NT2/D1 (cell line): ENCODE results near the gene KLHDC8B.

Experiments
- DNase-seq: peaks from one replicate; pipeline ENCODE4 v3.0.0-alpha.2; 2011; ENCODE audit warnings: low read depth, low spot score
- H3K27me3 ChIP-seq: 2 replicates; pipeline ENCODE4 v1.6.0; 2011; ENCODE audit warnings: mild to moderate bottlenecking; ENCODE audit not compliant: insufficient read length, insufficient read depth
- H3K36me3 ChIP-seq: 2 replicates; pipeline ENCODE4 v1.6.1; 2011; ENCODE audit warnings: mild to moderate bottlenecking, low read length, mixed read lengths; ENCODE audit not compliant: insufficient read depth, insufficient read length
- H3K4me1 ChIP-seq: 2 replicates; pipeline ENCODE4 v1.5.1; 2011; ENCODE audit not compliant: insufficient read depth, insufficient read length
- H3K4me3 ChIP-seq: 2 replicates; pipeline ENCODE4 v1.5.1; 2011; ENCODE audit warnings: low read depth; ENCODE audit not compliant: insufficient read length
- H3K9ac ChIP-seq: 2 replicates; pipeline ENCODE4 v1.6.0; 2011; ENCODE audit warnings: low read depth; ENCODE audit not compliant: insufficient read length
- H3K9me3 ChIP-seq: 2 replicates; pipeline ENCODE4 v1.5.1; 2011; ENCODE audit warnings: mild to moderate bottlenecking, low read length; ENCODE audit not compliant: insufficient read depth
- SUZ12 ChIP-seq: IDR thresholded peaks from 2 replicates; pipeline ENCODE4 v1.6.1; 2011; ENCODE audit not compliant: insufficient read length, insufficient read depth; ENCODE audit errors: extremely low read depth
- YY1 ChIP-seq: IDR thresholded peaks from 2 replicates; pipeline ENCODE4 v1.6.1; 2011; ENCODE audit not compliant: insufficient read length, insufficient read depth
- ZNF274 ChIP-seq: IDR thresholded peaks from 2 replicates; pipeline ENCODE4 v1.6.1; 2011; ENCODE audit warnings: mild to moderate bottlenecking, low read depth, low read length

KLHDC8B gene

DNA sequence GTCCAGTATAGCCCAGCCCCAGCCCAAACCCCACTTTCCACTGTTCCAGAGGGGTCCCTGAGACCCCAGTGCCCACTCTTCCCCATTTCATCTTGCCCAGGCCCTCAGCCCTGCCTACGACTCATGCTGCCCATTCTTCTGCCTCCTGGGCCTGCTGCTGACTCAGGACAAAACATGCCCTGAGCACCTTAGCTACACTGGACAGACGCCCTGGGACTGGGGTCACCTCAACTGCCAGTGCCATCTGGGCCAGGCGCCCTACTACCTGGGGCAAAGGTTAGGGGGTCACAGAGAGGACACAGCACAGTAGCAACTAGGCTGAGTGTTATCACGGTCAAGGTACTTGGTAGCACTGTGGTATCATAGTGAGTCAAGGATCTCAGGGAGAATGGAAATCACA lies 35.9 kb upstream of the KLHDC8B start:
- TF ChIP-seq SUZ12: no peak
- no peak for TF ChIP-seq YY1
- TF ChIP-seq ZNF274: no peak
- Histone ChIP-seq H3K4me1 (peaks cover 19% of the 10 kb centered on the region), H3K36me3 (peaks cover 17% of the 10 kb centered on the region), H3K9me3 (peaks cover 3% of the 10 kb centered on the region; the same call in 1 of the 2 replicates), H3K9ac (no peak overlapping the region), H3K4me3 (no peak overlapping the region), H3K27me3 (peaks cover 3% of the 10 kb centered on the region)
- DNase-seq: no peak

DNA sequence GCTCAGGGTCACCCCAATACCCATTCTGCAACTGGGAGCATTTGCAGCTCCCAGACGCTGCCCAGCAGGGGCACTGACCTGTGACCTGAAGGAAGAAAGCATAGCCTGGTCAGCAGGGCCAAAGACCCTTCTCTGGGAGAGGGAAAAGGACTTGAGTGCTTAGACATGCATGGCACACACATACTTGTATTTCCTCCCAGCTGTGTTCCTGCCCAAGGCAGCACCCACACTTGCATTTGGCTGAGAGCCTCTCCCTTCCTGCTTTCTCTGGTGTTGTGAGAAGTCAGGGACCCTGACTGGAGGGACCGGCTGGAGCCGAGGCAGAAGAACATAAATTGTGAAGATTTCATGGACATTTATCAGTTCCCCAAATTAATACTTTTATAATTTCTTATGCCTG lies 31.3 kb upstream of the KLHDC8B start:
- peaks cover 3% of the 10 kb centered on the region for H3K27me3 ChIP-seq
- no peak overlapping the region for H3K9ac ChIP-seq
- H3K36me3 ChIP-seq: no peaks in the 10 kb centered on the region
- H3K4me1 ChIP-seq: no peaks in the 10 kb centered on the region
- no peak for TF ChIP-seq ZNF274
- no peak for DNase-seq
- H3K4me3 ChIP-seq: no peak overlapping the region
- H3K9me3 ChIP-seq: peaks cover 28% of the 10 kb centered on the region; the same call in 1 of the 2 replicates

- DNase-seq: no peak
- H3K4me1 ChIP-seq: peaks cover 2% of the 10 kb centered on the region
- H3K27me3 ChIP-seq: peaks cover 5% of the 10 kb centered on the region
- no peak overlapping the region for H3K4me3 ChIP-seq
- no peaks in the 10 kb centered on the region for H3K36me3 ChIP-seq
- H3K9ac ChIP-seq: no peak overlapping the region
- no peak for TF ChIP-seq SUZ12
- TF ChIP-seq YY1: no peak
- no peak for TF ChIP-seq ZNF274
- H3K9me3 ChIP-seq: peaks cover 5% of the 10 kb centered on the region; the same call in 1 of the 2 replicates
These were observed 23.2 kb upstream of the KLHDC8B start for GRCh38 chr3:49148159-49148558.

DNA sequence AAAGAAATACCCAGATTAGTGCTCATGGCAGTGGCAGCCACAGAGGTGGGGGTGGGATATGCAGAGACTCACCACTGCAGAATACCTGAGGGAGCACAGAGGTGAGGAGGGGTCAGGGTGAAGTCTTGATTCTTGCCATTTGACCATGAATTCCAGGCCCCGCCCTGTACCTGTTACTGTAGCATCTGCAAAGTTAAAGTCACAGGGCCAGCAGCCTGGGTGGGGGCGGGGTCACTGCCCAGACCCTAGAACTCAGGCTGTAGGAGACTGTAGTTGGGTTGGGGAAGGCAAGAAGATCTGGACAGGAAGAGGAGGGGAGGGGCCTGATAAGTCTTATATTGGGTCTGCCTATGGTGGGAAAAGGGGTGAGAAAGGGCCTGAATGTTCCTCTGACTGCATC lies 19.8 kb upstream of the KLHDC8B start:
- Histone ChIP-seq H3K4me3 (no peak overlapping the region), H3K4me1 (peaks cover 2% of the 10 kb centered on the region), H3K27me3 (peaks cover 5% of the 10 kb centered on the region), H3K9ac (no peak overlapping the region), H3K9me3 (no peaks in the 10 kb centered on the region), H3K36me3 (no peaks in the 10 kb centered on the region)
- TF ChIP-seq ZNF274 (no peak), SUZ12 (no peak), YY1 (no peak)
- DNase-seq: no peak

- no peak overlapping the region for H3K9ac ChIP-seq
- H3K9me3 ChIP-seq: no peaks in the 10 kb centered on the region
- peaks cover 5% of the 10 kb centered on the region for H3K27me3 ChIP-seq
- no peaks in the 10 kb centered on the region for H3K36me3 ChIP-seq
- TF ChIP-seq SUZ12: no peak
- no peak for TF ChIP-seq ZNF274
- no peak for TF ChIP-seq YY1
- H3K4me1 ChIP-seq: peaks cover 2% of the 10 kb centered on the region
- DNase-seq: no peak
- H3K4me3 ChIP-seq: no peak overlapping the region
These were observed 18.0 kb upstream of the KLHDC8B start for GRCh38 chr3:49153349-49153912.

GRCh38 chr3:49157289-49157688 lies 14.1 kb upstream of the KLHDC8B start:
- DNase-seq: no peak
- H3K36me3 ChIP-seq: peaks cover 12% of the 10 kb centered on the region
- H3K9me3 ChIP-seq: no peaks in the 10 kb centered on the region
- no peak overlapping the region for H3K4me3 ChIP-seq
- no peak overlapping the region for H3K9ac ChIP-seq
- TF ChIP-seq SUZ12: no peak
- TF ChIP-seq ZNF274: no peak
- TF ChIP-seq YY1: no peak
- H3K27me3 ChIP-seq: no peaks in the 10 kb centered on the region
- H3K4me1 ChIP-seq: peaks cover 3% of the 10 kb centered on the region

DNA sequence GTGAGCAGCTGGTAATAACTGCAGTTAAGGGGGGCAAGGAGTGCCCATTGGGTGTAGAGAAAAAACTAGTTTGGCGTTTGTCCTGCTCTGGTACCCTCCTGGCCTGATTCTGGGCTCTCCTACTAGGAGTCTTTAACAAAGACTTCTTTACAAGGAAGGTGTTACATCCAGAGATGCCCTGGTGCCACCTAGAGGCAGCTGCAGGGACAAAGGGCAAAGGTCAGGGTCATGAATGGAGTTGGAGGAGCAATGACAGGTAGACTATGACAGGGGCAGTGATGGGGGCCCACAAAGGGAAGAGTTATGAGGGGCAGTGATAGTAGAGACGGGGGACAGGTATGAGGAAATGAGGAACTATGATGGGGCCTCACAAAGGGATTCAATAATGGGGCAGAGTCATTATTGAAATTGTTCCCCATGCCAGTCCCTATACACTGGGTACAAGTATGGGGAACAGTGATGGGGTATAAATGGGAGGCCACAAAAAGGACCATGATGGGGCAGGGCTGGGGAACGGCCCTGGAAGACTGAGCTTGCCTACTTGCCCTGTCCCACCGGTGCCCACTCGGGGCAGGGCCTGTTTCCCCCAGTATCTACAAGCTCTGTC lies 13.2 kb upstream of the KLHDC8B start:
- Histone ChIP-seq H3K9ac (no peak overlapping the region), H3K9me3 (no peaks in the 10 kb centered on the region), H3K27me3 (no peaks in the 10 kb centered on the region), H3K4me3 (no peak overlapping the region), H3K4me1 (peaks cover 3% of the 10 kb centered on the region), H3K36me3 (peaks cover 20% of the 10 kb centered on the region)
- TF ChIP-seq ZNF274 (no peak), YY1 (no peak)
- DNase-seq: peak; percentile 35
